ENCODE measurements around the gene CPTP. TPM values are rescaled to one million over a fixed set of nuclear protein-coding genes. Genes with fewer than 3 reads are reported as not detected.
A peak's percentile ranks its signal among the peaks of the same experiment; 100 is the strongest.

Gene CPTP
- total RNA-seq, 1 donor from 2014 or later, result 16.3 TPM

DNA sequence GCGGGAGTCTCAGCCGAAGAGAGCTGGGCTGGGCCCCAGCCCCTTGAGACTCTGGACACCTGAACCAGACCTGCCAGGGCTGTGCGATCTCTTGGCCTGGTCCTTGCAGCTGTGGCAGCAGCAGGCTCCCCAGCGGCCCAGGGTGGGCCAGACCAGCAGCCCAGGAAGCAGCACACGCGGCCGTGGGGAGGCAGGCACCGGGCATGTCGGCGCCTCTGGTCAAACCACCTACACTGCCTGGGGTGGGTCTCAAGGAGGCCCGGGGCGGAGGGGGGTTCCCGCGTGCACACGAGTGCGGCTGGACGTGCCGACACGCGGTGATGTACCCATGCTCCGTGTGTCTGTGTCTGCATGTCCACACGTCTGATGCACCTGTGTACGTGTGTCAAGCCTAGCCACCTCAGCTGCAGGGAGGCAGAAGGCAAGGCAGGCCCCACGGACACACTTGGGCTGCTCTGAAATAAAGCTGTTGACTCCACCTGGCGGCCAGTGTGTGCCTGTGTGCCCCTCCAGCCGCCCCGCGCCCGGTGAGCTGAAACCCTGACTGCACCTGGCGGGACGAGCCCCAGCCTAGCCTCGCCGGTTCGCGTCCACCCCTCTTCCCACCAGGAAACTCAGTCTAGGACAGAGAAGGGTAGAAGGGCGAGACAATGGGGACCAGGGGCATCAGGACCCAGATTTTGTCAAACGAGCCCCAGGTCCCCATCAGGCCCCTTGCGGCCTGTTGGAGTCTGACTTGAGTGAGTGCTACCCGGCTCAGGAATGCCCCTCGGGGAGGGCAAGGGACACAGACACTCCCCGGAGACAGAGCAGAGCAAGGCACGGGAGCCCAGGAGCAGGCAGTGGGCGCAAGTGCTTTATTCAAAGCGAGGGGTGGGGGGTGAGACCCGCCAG, 32.8 kb upstream of the CPTP start:
- DNase-seq (ENCODE audit: low read depth in 2 of 2), result peak; percentile 63 to 83

DNA sequence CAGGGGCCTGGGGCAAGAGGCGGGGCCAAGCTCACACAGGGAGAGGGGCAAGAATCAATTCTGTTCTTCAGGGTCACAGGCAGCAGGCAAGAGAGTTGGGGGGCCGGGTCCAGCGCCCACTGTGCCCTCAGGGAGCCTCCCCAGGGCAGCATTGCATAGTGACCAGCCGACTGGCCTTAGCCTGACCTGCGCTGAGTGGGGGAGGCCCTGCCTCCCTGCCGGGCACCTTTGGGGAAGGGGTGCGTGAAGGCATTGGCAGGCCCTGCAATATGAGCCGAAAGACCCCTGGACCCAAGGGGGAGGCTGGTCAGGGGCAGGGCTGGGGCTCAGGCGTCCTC, 32.2 kb upstream of the CPTP start:
- no peak for DNase-seq (ENCODE audit: low read depth in 2 of 2)

DNA sequence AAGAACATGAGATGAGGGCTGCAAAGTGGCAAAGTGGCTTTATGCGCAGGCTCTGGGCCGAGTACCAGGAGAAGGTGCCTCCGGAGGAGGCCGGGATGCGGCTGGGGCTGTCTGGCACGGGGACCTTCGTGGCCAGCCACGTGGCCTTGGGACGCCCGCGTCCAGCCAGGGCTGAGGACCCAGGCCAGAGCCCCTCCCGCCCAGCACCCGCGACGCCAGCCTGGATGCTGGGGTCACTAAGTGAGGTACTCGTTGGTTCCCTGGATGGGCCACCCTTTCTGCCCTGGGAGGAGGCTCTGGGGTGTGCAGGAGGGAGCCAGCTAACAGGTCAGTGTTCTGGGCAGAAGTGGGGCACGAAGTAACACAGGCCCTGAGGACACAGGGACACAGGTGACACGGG, 31.8 kb upstream of the CPTP start:
- DNase-seq (ENCODE audit: low read depth in 2 of 2), result no peak

DNA sequence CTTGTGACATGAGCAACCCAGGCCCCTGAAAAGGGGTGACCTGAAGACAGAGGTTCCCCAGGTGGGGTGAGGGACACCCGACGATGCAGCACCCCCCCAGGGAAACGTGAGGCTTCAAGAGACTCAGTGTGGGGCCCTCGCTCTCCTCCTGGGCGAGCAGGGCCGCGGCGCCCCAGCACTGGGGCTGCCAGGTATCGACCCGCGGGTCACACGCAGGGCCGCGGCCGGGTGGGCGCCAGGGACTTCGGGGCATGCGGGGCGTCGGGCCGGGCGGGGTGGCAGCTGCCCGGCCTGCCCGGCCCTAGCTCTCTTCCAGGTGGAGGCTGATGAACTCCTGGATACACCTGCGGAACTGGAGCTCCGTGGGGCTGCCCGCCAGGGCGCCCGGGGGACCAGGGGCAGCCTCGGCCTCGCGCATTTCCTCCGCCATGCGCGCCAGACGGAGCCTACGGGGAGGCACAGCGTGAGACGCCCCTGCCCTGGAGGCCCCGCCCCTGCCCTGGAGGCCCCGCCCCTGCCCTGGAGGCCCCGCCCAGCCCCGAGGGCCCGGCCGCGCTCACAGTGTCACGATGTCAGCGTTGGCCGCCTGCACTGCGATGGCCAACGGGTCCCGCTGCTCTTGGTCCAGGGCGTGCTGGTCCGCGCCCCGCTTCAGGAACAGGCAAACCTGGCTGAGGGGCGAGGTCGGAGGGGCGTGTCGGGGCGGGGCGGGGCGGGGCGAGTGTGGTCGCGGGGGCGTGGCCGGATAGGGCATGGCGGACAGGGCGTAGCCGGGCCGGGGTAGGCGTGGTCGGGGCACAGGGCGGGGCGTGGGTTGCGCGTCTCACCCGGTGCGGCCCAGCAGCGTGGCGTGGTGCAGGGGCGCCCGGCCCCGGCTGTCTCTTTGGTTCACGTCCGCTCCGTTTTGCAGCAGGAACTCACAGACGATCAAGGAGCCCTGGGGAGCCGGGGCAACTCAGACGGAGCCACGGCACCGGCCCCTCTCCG, 31.0 kb upstream of the CPTP start:
- DNase-seq (ENCODE audit: low read depth in 2 of 2), result peak in 1 of 2 donors; percentile 40

DNA sequence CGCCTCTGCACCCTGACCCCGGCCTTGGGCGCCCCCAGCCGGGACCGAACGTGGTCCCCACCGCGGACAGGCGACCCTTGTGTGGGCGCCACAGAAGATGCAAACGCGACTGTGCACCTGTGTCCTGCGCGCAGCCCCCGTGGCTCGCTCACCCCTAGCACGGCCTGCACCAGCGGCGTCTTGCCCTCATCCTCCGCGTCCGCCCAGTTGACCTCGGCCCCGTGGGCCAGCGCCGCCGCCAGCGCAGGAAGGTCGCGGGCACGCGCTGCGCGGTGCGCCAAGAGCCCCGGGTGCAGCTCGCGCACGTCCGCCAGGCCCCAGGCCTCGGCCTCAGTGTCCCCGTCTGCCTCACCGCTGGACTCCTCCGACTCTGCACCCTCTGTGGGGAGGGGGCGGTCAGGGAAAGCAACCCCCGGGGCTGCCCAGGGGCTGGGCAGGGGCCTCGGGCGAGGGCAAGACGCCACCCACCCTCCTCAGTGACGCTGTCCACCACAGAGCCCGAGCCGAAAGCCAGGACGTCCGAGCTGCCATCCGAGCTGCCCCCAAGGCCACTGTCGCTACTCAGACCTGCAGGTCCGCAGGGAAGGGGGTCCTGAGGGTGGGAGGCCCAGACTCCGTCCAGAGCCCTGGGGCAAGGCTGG, 30.2 kb upstream of the CPTP start:
- no peak for DNase-seq (ENCODE audit: low read depth in 2 of 2)

DNA sequence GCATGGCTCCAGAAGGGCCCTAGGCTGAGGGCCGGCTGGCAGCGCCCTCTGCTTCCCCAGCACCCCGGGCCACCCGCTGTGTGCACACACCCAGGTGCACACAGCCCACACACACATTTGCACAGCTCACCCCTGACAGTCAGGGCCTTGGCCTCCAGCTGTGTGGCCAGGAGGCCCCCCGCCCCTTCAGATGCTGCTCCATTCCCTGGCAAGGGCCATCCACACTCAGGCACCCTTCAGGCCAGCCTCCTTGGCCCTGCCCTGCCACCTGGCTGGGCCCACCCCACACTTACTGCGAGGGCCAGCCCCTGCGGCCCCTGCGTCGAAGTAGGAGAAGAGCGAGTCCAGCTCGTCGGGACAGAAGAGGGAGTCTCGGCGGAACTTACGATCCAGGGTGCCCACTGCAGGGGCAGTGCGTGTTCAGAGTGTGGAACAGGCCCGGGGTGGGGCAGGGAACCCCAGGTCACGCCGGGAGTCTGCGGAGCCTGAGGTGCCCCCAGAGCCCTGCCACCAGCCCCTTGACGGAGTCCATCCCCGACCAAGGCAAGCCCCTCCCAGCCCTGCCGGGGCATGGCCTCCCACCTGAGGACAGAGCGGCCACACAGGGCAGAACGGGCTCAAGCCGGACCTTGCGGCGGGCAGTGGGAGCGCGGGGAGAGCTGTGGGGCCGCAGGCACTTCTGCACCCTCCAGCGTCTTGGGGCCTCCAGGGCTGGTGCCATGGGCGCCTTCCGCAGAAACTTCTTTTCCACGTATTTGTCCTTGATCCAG, 29.3 kb upstream of the CPTP start:
- no peak for DNase-seq (ENCODE audit: low read depth in 2 of 2)

DNA sequence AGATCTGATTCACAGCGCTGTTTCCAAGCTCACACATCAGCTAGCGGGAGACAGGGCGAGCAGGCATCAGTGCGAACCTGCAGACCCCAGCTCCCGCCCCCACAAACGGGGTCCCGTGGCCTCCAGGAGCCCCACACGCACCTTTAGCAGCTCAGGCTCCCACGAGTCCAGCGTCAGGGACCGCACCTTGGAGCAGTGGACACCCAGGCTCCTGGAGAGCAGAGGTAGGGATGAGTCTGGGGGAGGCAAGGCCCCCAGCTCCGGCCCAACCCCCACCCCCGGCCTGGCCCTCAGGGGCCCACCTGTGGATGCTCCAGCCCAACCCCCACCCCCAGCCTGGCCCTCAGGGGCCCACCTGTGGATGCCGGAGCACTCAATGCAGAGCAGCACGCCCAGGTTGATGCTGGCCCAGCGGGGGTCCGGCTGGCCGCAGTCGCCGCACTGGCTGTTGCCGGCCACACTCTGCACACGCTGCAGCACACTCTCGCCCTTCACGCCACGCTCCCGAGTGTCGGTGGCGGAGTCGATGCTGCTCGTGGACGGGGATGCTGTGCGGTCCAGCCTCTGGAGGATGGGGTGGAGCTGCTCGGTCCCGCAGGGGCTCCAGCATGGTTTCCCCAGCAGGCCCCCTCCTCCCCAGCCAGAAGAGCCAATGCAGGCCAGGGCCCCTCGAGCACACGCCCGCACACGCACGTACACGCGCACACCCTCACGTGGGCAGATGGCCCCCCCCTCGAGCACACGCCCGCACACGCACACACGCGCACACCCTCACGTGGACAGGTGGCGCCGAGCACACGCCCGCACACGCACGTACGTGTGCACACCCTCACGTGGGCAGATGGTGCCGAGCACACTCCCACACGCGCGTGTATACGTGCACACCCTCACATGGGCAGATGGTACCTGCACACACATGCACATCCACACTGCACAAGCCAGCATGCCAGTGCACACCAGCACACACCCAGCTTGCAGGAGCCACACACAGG, 28.2 kb upstream of the CPTP start:
- no peak for DNase-seq (ENCODE audit: low read depth in 2 of 2)

DNA sequence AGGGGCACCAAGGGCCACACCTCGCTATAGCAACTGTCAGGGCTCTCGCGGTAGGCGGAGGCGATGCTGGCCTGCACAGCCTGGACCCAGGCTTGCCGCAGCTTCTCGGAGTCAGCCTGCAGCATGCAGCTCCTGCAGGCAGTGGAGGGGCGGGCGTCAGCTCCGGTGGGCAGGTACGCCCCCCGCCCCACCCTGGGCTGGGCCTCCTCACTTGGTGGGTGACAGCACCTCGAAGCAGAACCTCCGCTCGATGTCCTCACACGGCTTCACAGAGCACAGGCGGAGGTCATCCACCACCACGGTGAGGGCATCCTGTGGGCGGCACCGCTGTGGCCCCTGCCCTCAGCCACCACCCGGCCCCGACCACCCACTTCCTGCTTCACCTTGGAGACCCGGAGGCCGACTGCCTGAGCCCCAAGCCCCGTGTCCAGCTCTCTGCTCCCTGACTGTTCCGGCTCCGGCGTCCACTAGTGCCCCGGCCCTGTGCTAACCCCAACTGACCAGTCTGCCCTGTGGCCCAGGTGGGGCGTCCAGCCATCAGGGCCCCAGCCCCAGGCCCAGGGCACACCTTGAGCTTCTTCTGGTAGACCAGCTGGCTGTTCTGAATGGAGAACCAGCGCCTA, 26.7 kb upstream of the CPTP start:
- DNase-seq (ENCODE audit: low read depth in 2 of 2), result no peak

DNA sequence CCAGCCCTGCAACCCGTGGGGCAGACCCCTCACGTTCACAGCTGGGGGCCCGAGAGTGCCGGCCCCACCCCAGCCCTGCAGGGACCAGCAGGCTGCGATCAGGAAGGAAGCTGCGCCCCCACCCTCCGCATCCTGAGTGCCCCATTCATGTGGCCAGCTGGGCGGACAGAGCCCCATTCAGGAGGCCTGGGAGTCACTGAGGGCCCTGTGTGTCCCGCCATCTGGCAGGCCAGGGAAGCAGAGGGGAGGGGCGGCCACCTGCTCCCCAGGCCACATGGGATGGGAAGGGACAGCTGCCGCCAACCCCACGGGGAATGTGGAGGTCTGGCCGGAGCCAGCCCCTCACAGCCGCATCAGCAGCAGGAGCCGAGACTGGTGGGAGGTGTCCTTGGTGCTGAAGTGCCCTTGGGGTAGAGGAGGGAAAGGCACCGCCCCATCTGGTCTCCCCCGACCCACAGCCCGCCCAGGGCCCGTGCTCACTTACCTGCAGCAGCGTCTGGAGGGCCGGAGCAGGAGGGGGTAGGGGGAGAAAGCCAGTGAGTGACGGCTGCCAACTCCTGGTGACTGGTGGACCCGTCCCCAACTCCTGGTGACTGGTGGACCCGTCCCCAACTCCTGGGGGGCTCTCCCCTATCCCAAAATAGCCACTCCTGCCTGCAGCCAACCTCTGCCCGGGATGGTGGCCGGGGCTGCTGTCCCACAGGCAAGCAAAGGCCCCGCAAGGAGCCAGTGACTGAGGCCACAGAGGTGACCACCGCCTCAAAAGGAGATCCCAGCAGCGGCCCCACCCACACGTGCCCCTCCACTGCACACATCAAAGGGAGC, 25.5 kb upstream of the CPTP start:
- DNase-seq (ENCODE audit: low read depth in 2 of 2), result peak; percentile 50 to 57

DNA sequence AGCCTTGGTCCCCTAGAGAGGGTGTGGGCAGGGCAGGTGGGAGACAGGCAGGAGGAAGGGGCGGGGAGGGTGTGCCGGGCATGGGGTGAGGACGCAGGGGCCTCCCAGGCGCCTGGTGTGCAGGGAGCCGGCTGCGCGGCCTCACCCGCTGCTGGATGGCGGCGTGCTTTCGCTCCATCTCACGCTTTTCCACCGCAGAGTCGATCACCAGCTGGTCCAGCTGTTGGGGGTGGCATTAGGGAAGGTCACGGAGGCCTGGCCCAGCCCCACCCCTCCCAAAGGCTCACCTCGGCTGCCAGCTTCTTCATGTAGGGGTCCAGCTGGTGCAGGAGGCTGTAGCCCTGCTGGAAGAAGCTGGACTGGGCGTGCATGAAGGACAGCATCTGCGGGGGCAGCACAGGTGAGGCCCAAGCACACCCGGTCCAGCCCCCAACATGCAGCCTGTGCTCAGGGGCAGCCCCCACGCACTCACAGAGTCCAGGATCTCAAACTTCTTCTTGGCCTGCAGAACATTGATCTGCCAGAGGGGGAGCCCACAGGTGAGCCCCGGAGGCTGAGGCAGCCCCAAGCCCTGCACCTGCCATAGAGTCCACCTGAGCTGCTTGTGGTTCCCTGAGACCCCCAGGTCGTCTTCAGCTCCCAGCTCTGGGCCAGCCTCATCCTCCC, 24.8 kb upstream of the CPTP start:
- no peak for DNase-seq (ENCODE audit: low read depth in 2 of 2)

DNA sequence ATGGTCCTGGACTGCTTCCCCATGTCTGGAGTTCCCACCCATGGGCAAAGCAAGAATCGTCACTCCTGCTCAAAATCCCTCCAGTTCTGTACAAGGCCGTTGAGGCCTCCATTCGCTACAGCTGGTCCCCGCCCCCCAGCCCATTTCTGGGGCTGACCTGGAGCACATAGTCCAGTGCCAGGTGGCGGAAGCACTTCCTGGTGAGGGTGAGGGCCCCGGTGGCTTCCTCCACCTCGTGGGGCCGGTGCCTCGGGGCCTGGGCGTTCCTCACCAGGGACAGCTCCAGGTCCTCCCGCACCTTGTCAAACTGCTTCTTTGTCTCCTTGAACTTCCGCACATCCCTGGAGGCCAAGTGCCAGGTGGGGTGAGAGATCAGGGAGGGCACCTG, 24.3 kb upstream of the CPTP start:
- no peak for DNase-seq (ENCODE audit: low read depth in 2 of 2)

DNA sequence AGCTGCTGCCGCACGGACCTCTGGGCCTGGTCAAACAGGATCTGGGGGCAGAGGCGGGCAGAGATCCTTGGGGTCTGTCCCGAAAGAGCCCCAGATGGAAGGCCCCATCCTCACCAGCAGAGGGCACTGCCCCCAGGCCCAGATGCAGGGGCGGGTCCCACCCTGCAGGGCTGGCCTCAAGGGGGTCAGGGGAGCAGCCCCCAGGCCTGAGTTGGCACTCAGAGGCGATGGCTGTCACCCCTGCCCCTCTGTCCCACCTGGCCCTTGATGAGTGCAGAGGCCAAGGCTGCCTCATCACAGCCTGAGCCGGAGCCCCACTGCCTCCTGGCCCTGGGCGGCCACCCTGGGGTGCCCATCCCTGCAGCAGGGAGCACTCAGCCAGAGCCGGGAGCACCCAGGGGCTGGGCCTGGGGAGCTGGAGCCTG, 22.6 kb upstream of the CPTP start:
- DNase-seq (ENCODE audit: low read depth in 2 of 2), result no peak

DNA sequence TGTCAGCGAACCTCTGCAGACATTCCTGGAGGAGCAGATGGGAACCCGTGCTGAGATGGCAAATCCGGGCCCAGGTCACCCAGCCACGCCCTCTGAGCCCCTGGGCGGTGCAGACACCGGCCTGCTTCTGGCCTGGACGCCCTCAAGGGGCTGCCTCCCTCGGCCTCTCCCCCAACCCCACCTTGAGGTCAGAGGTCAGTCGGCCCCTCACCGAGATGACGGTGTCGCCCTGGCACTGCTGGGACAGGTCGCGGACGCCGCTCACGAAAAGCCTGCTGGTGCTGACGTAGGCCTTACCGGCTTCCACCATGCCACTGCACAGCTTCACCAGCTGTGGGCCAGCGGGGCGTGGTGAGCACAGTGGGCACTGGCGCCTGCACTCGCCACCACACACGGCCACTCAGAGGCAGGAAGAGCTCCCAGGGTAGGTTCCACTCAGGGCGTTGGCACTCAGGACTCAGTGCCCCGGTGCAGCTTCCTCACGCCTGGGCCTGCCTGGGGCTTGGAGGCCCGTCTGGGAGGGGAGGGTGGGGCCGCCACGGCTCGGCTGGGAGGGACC, 21.6 kb upstream of the CPTP start:
- no peak for DNase-seq (ENCODE audit: low read depth in 2 of 2)

DNA sequence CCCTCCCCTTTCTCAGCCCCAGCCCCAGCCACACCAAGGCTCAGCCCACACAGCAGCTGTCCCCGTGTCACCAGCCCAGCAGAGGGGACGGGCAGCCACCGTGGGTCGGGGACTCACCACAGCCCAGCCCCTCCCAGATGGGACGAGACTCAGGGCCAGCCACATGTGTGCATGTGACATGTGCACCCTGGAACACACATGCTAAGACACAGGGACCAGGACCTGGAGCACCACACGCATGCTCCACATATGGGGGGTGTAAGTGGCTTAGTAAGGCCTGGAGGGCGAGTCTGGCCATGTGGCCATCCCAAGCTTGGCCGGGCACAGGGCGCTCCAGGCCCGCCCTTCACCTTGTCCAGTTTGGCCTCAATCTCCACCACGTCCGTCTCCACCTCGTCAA, 20.9 kb upstream of the CPTP start:
- DNase-seq (ENCODE audit: low read depth in 2 of 2), result no peak

DNA sequence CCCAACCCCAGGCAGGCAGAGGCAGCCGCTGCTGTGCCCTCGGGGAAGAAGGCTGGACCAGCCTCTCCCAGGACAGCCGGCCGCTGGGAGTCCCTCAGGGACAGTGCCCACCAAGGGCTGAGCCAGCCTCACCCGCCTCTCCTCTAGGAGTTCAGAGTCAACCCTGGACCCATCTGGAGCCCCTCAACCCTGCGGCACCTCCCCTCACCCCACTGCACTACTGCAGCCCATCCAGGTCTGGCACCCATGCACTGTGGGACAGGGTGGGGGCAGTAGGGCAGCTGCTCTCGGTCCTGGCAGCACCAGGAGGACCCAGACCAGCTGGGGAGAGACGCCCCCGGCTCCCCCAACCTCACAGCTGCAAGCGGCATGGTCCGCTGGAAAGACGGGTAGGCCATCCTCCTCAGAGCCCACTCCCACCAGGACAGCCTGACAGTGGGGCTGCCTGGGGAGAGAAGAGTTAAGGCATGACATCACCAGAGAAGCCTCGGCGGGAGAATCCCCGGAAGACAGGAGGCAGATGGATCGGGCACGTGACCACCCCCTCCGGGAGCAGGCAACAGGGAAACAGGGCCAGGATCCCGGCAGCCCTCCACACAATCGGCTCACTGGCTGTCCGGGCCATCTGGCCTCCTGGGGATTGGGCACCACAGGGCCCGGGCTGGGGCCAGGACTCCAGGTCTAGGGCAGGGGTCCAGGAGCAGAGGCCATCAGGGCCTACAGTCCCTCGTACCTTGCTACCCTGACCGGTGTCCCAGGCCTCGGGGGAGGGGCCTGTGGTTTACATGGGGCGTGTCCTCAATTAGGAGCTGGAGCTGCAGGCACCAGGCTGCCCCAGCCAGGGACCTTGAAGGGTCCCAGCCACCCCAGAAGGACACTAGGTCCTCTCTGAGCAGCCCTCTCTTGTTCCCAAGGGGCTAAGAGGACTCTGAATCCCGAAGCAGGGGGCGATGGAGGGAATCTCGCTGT, 20.0 kb upstream of the CPTP start:
- peak; percentile 58 to 67 for DNase-seq (ENCODE audit: low read depth in 2 of 2)

DNA sequence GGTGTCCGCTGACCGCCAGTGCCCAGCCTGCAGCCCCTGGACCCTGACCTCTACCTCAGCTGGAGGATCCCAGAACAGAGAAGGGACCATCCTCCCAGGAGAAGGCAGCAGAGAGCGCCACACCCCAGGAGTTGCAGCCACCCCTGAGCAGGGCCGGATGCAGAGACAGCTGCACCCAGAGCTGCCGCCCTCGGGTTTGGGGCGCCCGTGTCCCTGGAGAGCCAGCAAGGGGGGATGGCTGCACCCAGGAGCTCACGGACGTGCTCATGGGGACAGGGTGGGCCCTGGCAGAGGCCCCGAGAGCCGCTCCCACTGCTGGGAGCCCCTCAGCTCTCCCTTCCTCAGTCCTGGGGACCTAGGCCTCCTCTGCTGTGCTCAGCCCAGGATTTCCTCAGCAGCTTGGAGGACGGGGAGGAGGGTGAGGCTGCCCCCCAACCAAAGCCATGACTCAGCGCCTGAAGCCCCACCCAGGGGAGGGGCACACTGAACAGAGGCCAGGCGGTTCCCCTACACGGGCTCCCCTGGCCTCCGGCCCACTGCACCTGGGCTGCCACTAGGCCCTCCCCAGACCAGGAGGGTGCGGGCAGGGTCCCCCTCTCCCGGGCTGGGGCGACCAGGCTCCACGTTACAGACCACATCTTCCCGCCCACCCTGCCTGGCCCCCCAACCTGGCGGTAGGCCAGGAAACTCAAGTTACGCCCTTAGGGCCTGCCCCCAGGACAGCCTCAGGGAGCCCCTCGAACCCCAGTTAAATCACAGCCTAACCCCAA, 19.1 kb upstream of the CPTP start:
- peak; percentile 40 to 61 for DNase-seq (ENCODE audit: low read depth in 2 of 2)

Measured in lung microvascular endothelial cell (primary cell).